ENCODE data around the gene COPS8. TPM values are rescaled to one million over a fixed set of nuclear protein-coding genes. Genes with fewer than 3 reads are reported as not detected.

Gene COPS8
- total RNA-seq, 6 experiments from 2014 or later: 86.8 to 107 (median 99.8) TPM

- peak; percentile 60 for DNase-seq
- no peak overlapping the region for H3K4me3 Mint-ChIP-seq
- peaks cover 33% of the 10 kb centered on the region for H3K4me1 Mint-ChIP-seq (ENCODE audit: low read depth)
- H3K27me3 Mint-ChIP-seq (ENCODE audit: insufficient read depth): peaks cover 2% of the 10 kb centered on the region
- H3K27ac Mint-ChIP-seq: peak overlapping the region; percentile 82
- TF ChIP-seq, protein P1, sequence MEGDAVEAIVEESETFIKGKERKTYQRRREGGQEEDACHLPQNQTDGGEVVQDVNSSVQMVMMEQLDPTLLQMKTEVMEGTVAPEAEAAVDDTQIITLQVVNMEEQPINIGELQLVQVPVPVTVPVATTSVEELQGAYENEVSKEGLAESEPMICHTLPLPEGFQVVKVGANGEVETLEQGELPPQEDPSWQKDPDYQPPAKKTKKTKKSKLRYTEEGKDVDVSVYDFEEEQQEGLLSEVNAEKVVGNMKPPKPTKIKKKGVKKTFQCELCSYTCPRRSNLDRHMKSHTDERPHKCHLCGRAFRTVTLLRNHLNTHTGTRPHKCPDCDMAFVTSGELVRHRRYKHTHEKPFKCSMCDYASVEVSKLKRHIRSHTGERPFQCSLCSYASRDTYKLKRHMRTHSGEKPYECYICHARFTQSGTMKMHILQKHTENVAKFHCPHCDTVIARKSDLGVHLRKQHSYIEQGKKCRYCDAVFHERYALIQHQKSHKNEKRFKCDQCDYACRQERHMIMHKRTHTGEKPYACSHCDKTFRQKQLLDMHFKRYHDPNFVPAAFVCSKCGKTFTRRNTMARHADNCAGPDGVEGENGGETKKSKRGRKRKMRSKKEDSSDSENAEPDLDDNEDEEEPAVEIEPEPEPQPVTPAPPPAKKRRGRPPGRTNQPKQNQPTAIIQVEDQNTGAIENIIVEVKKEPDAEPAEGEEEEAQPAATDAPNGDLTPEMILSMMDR (IDR thresholded peaks at IDR 0.05): no peak
- peaks cover 8% of the 10 kb centered on the region for H3K9me3 Mint-ChIP-seq
- peaks cover 6% of the 10 kb centered on the region for H3K36me3 Mint-ChIP-seq (ENCODE audit: low read depth)
Observed at GRCh38 chr2:237141571-237142051, 55.9 kb downstream of the COPS8 start.

- H3K4me3 Mint-ChIP-seq: no peak overlapping the region
- peaks cover 2% of the 10 kb centered on the region for H3K27me3 Mint-ChIP-seq (ENCODE audit: insufficient read depth)
- H3K27ac Mint-ChIP-seq: no peak overlapping the region
- H3K9me3 Mint-ChIP-seq: peaks cover 21% of the 10 kb centered on the region
- no peak for DNase-seq
- H3K36me3 Mint-ChIP-seq (ENCODE audit: low read depth): peaks cover 17% of the 10 kb centered on the region
- peaks cover 33% of the 10 kb centered on the region for H3K4me1 Mint-ChIP-seq (ENCODE audit: low read depth)
- TF ChIP-seq, protein P1 (IDR thresholded peaks at IDR 0.05): no peak
Observed at GRCh38 chr2:237143118-237143517, 57.4 kb downstream of the COPS8 start.

- Mint-ChIP-seq H3K27ac (no peak overlapping the region), H3K27me3 (ENCODE audit: insufficient read depth) (peaks cover 2% of the 10 kb centered on the region), H3K4me1 (ENCODE audit: low read depth) (peaks cover 34% of the 10 kb centered on the region), H3K9me3 (peaks cover 26% of the 10 kb centered on the region), H3K36me3 (ENCODE audit: low read depth) (peaks cover 22% of the 10 kb centered on the region), H3K4me3 (no peak overlapping the region)
- TF ChIP-seq, protein P1 (IDR thresholded peaks at IDR 0.05): no peak
- no peak for DNase-seq
Observed at GRCh38 chr2:237143676-237144440, 58.2 kb downstream of the COPS8 start.

DNA sequence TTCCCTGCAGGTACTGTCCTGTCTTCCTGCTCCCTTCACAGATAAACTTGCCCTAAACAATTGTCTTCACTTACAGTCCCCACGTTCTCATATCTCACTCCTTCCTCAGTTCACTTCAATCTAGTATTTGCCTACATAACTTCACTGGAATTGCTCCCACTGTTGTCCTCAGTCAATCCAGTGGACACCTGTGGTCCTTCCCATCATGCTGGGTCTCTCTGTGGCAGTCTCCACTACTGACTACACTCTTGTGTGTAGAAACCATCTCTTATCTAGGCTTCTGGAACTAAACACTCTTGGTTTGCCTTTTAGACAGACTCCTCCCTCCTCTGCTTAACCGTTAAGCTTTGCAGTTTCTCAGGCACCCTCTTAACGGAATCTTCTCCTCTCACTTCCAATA is 58.8 kb downstream of the COPS8 start:
- H3K4me1 Mint-ChIP-seq (ENCODE audit: low read depth): peaks cover 41% of the 10 kb centered on the region
- TF ChIP-seq, protein P1 (IDR thresholded peaks at IDR 0.05): no peak
- H3K4me3 Mint-ChIP-seq: no peak overlapping the region
- H3K36me3 Mint-ChIP-seq (ENCODE audit: low read depth): peaks cover 22% of the 10 kb centered on the region
- no peak for DNase-seq
- H3K27me3 Mint-ChIP-seq (ENCODE audit: insufficient read depth): peaks cover 2% of the 10 kb centered on the region
- no peak overlapping the region for H3K27ac Mint-ChIP-seq
- peaks cover 26% of the 10 kb centered on the region for H3K9me3 Mint-ChIP-seq

DNA sequence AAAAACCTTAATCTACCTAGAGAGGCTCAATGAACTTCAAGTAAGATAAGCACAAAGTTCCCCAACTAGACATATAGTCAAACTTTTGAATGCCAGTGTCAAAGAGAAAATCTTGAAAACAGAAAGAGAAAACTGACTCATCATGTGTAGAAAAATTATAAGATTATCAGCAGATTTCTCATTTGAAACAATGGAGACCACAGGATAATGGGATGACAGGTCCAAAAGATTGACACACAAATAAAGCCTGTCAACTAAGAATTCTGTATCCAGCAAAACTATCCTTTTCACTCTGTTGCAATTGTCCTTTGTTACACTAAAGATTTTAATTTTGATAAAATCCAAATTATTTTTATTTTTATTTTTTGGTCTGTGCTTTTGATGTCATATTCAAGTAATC is 61.6 kb downstream of the COPS8 start:
- Mint-ChIP-seq H3K27me3 (ENCODE audit: insufficient read depth) (peaks cover 2% of the 10 kb centered on the region; the same call in 1 of the 2 replicates), H3K27ac (no peak overlapping the region), H3K4me1 (ENCODE audit: low read depth) (peaks cover 31% of the 10 kb centered on the region), H3K36me3 (ENCODE audit: low read depth) (peaks cover 22% of the 10 kb centered on the region), H3K9me3 (peaks cover 26% of the 10 kb centered on the region), H3K4me3 (no peak overlapping the region)
- DNase-seq: no peak
- TF ChIP-seq, protein P1 (IDR thresholded peaks at IDR 0.05): no peak

Measured in HFFc6 (cell line).